GM18951 (cell line): Measurements from ENCODE around the gene CBL.
"Not testable (repeated sequence)": the region's sequence is repeated elsewhere in the genome, so short reads cannot be mapped to it uniquely, and the experiment has no call there.

ENCODE experiments used
- POLR2A ChIP-seq: IDR thresholded peaks from 4 replicates; pipeline ENCODE4 v1.6.1; 2011; ENCODE audit warnings: mild to moderate bottlenecking; ENCODE audit not compliant: insufficient read length, insufficient read depth; ENCODE audit errors: extremely low read depth
- in situ Hi-C: fragments of 300-500 bp; cut with MboI; formaldehyde crosslinking; loops from one replicate; pipeline ENCODE4 v1.12.0; 2022; ENCODE audit warnings: low sequenced_read_pairs, mixed read lengths, inconsistent platforms; ENCODE audit not compliant: unreplicated experiment

Gene CBL

DNA sequence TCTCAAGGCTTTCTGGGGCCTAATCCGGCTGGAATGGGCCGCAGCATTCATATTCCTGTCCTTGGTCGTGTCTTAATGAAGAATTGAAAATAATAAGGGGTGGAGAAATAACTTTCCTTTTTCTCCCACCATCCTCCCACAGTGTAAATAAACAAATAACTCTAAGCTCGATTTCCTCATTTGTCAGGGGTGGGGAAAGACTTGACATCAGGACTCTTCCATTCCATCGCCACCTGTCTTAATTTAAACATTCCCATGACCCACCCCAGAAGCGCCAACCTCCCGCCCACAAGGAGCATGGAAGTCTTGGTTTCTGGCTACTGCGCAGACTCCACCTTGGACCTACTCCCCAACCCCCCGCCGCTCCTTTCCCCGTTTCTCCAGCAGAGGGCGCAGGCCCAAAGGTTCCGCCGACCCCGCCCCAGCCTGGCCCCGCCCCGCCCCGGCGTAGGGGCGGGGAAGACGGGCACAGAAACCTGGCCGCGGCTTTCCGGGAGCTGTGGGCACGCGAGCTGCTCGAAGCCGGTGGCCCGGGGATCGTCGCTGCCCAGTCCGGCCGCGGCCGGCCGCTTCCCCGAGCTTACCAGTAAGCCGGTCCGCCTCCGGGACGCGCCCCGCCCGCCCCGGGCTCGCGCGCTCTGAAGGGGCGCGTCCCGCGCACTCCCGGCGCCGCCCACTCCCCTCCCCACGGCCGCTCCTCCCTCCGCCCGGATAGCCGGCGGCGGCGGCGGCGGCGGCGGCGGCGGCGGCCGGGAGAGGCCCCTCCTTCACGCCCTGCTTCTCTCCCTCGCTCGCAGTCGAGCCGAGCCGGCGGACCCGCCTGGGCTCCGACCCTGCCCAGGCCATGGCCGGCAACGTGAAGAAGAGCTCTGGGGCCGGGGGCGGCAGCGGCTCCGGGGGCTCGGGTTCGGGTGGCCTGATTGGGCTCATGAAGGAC, at the start of gene CBL:
Gene CBL, plus strand, starts transcription at position 766 of the 937 bp plus-strand sequence. Its CDS starts 79 bp downstream, at position 845.
- peak; percentile 64 for TF ChIP-seq POLR2A

DNA sequence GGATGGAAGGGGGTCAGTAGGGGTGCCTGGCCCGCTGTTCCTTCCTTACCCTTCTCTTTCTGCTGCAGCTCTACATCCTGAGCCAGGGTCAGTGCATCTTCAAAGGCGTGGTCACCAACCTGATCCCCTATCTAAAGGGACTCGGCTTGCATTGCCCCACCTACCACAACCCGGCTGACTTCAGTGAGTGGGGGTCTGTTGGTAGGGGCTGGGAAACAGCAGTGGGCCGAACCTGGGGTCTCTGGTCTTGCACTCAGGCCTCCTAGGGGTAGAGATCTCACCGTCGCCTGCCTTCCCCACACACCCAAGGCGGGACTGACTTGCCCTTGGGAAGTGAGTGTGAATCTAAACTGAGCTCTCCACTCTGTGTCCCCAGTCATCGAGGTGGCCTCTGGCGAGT, 49.6 kb upstream of the CBL start:
- no peak for TF ChIP-seq POLR2A
- in situ Hi-C loops, result no loop called here

More for the DNA sequence above, at the start of gene CBL:
- in situ Hi-C loops, result no loop called here

DNA sequence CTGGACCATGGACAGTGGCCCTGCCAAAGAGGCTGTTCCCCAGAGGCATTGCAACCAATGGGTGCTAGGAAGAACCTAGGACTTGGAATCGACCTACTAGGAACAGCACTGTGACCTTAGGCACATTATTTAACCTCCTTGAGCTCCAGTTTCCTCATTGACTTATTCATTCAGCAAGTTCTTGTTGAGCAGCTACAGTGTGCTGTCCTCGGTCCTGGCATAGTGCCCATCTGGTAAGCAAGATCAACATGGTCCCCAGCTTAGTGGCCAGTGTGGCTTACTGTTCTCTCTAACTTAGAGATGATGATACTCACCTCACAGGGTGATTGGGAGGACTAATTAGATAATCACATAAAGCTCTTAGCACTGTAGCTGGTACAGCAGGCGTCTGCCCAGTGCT, 49.1 kb upstream of the CBL start:
- in situ Hi-C loops, result no loop called here
- no peak for TF ChIP-seq POLR2A

DNA sequence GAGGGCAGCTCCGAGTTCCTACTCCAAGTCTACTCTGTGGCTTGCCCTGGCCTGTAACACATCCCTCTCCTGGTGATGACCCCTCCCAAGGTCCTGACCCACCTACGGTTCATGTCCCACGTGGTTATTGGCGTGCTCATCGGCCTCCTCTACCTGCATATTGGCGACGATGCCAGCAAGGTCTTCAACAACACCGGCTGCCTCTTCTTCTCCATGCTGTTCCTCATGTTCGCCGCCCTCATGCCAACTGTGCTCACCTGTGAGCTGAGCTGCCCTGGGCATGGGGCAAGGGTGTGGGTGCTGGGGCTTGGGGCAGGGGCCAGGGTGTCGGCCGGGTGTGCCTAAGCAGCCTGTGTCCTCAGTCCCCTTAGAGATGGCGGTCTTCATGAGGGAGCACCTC, 47.7 kb upstream of the CBL start:
- no peak for TF ChIP-seq POLR2A

DNA sequence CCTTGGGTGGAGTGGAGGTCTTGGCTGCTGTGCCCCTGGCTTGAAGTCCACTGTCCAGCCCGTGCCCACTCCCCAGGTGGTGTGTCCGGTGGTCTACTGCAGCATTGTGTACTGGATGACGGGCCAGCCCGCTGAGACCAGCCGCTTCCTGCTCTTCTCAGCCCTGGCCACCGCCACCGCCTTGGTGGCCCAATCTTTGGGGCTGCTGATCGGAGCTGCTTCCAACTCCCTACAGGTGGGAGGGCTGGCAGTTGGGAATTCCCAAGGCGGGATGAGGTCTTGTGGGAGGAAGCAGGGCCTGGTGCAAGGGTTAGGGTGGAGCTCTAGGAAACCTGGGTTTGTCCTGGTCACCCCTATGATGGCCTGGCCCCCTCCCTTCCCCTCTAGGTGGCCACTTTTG, 46.0 kb upstream of the CBL start:
- in situ Hi-C loops, result no loop called here
- no peak for TF ChIP-seq POLR2A

More for the DNA sequence above, 47.7 kb upstream of the CBL start:
- in situ Hi-C loops, result no loop called here

DNA sequence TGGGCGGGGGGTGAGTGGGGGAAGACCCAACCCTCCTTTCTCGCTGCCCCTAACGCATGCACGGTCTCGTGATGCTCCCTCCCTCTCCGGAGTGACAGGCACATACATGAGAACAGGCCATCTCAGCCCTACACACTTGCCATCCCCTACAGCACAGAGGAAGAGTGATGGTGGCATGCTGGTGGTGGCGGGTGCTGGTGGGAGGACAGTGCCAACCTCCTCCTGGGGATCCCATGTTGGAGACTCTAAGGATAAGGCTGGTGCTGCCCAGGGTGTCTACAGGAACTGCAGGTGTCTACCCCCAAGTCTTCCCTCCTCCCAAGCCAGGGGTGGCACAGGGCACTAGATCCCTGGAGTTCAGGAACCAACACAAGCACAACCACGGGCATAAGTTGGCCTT, 44.3 kb upstream of the CBL start:
- TF ChIP-seq POLR2A, result no peak
- in situ Hi-C loops, result no loop called here

DNA sequence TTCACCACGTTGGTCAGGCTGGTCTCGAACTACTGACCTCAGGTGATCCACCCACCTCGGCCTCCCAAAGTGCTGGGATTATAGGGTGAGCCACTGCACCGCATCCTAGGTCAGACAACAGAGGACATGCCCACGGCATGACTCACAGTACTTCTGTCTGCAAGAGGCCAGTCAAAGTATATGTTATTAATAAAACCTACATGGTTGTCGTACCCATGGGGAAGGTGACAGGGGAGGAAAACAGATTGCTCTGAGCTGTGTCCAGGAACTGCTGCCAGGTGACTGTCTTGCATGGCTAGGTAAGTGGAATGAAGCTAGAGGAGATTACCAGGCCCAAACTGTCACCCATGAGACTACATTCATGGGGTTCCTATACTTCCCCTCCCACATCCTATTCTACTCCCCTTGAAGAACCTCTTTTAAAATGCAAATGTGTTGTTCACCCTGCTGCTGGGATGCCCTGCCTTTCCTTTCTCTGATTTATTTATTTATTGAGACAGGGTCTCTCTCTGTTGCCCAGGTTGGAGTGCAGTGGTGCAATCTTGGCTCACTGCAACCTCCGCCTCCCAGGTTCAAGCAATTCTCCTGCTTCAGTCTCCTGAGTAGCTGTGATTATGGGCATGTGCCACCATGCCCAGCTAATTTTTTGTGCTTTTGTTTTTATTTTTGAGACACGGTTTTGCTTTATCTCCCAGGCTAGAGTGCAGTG, 39.6 kb upstream of the CBL start:
- no peak for TF ChIP-seq POLR2A

DNA sequence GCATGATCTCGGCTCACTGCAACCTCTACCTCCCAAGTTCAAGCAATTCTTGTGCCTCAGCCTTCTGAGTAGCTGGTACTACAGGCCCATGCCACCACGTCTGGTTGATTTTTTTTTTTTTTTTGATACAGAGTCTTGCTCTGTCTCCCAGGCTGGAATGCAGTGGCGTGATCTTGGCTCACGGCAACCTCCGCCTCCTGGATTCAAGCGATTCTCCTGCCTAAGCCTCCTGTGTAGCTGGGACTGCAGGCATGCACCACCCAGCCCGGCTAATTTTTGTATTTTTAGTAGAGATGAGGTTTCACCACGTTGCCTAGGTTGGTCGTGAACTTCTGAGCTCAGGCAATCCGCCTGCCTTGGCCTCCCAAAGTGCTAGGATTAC, 39.1 kb upstream of the CBL start:
- in situ Hi-C loops, result not testable (repeated sequence)

More for the DNA sequence above, 39.6 kb upstream of the CBL start:
- in situ Hi-C loops, result no loop called here

DNA sequence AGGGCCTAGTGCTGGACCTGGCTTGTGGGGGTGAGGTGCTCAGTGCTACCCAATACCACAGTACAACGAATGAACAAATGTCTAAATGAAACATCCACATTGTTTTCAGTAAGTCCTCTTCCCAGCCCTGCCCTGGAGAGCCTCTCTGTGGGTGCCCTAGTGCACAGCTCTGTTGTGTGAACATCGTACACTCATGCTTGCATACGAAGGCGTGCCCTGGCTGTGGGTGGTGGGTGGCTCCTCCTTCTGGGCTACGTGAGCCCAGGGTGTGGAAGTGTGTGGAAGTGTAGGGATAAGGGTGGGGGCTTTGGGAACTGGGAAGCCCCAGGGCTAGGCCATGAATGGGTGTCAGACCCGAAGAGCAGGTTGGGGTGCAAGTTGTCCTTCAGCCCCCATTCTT, 38.2 kb upstream of the CBL start:
- no peak for TF ChIP-seq POLR2A
- in situ Hi-C loops, result no loop called here

DNA sequence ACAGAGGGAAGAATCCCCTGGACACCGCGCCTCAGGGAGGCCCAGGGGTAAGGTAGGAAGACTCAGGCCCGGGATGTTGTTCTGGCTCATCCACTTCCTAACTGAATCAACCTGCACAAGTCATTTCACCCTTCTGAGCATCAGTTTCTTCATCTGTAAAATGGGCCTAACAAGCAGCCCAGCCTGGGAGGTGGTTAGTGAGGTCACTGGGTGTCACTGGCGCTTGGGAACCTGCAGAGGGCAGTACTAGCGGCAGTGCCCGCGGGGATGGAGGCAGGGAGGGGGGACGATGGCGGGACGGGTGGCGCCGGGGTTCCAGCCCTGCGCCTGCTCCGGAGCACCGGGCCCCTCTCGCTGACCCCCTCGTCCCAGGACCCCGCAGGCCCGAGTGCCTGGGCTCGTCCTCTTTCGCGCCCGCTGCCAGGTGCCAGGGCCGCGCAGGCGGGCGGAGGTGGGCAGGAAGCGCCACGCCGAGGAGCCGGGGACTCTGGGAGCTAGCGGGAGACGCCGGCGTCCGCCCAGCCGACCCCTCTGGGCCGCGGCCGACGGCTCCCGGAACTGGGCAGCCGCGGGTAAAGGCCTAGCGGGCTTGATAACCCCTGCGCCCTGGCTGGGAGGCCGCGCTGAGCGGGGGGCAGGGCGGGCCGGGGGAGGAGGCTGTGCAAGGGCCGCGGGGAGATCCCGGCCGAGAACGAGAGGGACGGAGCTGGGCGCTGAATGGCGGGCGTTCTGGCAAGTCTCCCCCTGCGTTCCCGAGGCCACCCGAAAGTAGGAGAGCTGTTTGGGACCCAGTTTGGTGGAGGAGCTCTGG, 37.5 kb upstream of the CBL start, which contains the start of gene NLRX1:
Gene NLRX1, plus strand, starts transcription at position 255 of the 811 bp plus-strand sequence. CDS start 2,679 bp downstream, outside the sequence.
- TF ChIP-seq POLR2A, result peak; percentile 77
- in situ Hi-C loops, result no loop called here

DNA sequence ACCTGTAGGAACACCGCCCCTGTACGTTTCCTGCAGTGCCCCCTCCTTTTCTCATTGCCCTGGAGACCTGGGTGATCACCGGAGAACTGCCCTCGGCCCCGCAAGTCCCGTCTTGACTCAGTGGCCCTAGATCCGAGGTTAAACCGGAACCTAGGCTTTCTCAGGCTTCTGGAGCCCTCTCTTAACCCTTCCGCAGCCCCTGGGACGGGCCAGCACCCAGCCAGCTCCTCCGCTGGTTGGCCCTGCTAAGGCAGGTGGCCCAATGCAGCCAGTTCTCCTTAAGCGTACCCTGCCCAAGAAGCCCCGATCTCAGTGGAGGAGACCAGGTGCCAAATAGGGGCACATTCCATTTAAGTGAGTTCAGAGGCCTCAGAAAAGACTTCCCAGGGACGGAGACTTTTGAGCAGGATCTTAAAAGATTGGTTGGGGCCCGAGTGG, 36.8 kb upstream of the CBL start:
- no peak for TF ChIP-seq POLR2A
- in situ Hi-C loops, result no loop called here

DNA sequence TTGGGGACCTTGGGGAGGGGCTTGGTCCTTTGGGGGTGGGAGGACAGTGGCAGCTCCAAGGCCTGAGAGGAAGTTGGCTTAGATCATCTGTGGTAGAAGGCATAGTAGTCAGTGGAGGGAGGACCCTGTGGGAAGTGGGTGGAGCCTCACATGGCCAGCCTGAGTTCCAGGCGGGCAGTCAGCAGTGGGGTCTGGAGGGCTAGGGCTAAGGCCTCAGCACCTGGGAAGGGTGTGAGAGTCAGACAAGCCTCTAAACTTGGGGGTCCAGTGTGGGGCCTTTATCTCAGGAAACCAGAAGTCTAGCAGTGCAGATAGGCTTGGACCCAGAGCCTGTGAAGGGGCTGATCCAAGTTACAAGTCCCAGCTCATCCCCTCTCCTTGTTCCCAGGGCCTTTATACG, 33.6 kb upstream of the CBL start:
- in situ Hi-C loops, result no loop called here
- no peak for TF ChIP-seq POLR2A

DNA sequence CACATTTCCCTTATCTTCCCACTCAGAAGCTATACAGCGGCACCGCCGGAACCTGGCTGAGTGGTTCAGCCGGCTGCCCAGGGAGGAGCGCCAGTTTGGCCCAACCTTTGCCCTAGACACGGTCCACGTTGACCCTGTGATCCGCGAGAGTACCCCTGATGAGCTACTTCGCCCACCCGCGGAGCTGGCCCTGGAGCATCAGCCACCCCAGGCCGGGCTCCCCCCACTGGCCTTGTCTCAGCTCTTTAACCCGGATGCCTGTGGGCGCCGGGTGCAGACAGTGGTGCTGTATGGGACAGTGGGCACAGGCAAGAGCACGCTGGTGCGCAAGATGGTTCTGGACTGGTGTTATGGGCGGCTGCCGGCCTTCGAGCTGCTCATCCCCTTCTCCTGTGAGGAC, 32.7 kb upstream of the CBL start:
- in situ Hi-C loops, result no loop called here

More for the DNA sequence above, 32.7 kb upstream of the CBL start:
- TF ChIP-seq POLR2A, result no peak
